HEK293T (cell line): Measurements from ENCODE around the gene TP53RK.

Experiments used
- CTCF ChIA-PET: fragments of 350-600 bp; formaldehyde crosslinking; extraction: SDS; loops from one replicate; lab custom pipeline; 2021; ENCODE audit warnings: antibody characterized with exemption, inconsistent platforms; lab: Yijun Ruan, JAX
- POLR2A ChIA-PET: fragments of 350-600 bp; formaldehyde crosslinking; extraction: SDS; loops from one replicate; lab custom pipeline; 2020; ENCODE audit warnings: antibody characterized with exemption, inconsistent platforms; lab: Yijun Ruan, JAX
- DNase-seq: peaks from one replicate; pipeline ENCODE4 v3.0.0; 2012; ENCODE audit warnings: mixed read lengths; ENCODE audit errors: extremely low spot score
- ARNT ChIP-seq: fragments of 450-650 bp; IDR thresholded peaks from 2 replicates; pipeline ENCODE4 v1.6.1; 2017; ENCODE audit warnings: mild to moderate bottlenecking
- BHLHE40 ChIP-seq: fragments of 450-650 bp; IDR thresholded peaks from 2 replicates; pipeline ENCODE4 v1.6.1; 2016; ENCODE audit warnings: mild to moderate bottlenecking, moderate library complexity, borderline replicate concordance
- CTBP1 ChIP-seq: fragments of 450-650 bp; IDR thresholded peaks from 2 replicates; pipeline ENCODE4 v1.6.1; 2016; ENCODE audit warnings: borderline replicate concordance
- ELF4 ChIP-seq: fragments of 450-650 bp; IDR thresholded peaks from 2 replicates; pipeline ENCODE4 v1.6.1; 2017; ENCODE audit warnings: antibody characterized with exemption
- FOXA1 ChIP-seq: fragments of 450-650 bp; IDR thresholded peaks from 2 replicates; pipeline ENCODE4 v1.6.1; 2016; ENCODE audit warnings: mild to moderate bottlenecking
- FOXK2 ChIP-seq: fragments of 450-650 bp; IDR thresholded peaks from 2 replicates; pipeline ENCODE4 v1.6.1; 2016; ENCODE audit warnings: mild to moderate bottlenecking
- FOXM1 ChIP-seq: fragments of 450-650 bp; IDR thresholded peaks from 2 replicates; pipeline ENCODE4 v1.6.1; 2017; ENCODE audit warnings: mild to moderate bottlenecking, borderline replicate concordance
- HDGF ChIP-seq: fragments of 450-650 bp; IDR thresholded peaks from 2 replicates; pipeline ENCODE4 v1.6.1; 2017; ENCODE audit warnings: antibody characterized with exemption, borderline replicate concordance
- L3MBTL2 ChIP-seq: fragments of 450-650 bp; conservative IDR thresholded peaks from 2 replicates; pipeline ENCODE4 v1.6.1; 2016; ENCODE audit warnings: mild to moderate bottlenecking
- LEF1 ChIP-seq: fragments of 450-650 bp; IDR thresholded peaks from 2 replicates; pipeline ENCODE4 v1.6.1; 2017; ENCODE audit warnings: mild to moderate bottlenecking, borderline replicate concordance
- NFRKB ChIP-seq: fragments of 450-650 bp; IDR thresholded peaks from 2 replicates; pipeline ENCODE4 v1.6.1; 2016; ENCODE audit warnings: mild to moderate bottlenecking, moderate library complexity
- SP1 ChIP-seq: fragments of 450-650 bp; IDR thresholded peaks from 2 replicates; pipeline ENCODE4 v1.6.1; 2017
- SUZ12 ChIP-seq: fragments of 450-650 bp; IDR thresholded peaks from 2 replicates; pipeline ENCODE4 v1.6.1; 2016; ENCODE audit warnings: mild to moderate bottlenecking
- TARDBP ChIP-seq: fragments of 450-650 bp; IDR thresholded peaks from 2 replicates; pipeline ENCODE4 v1.6.1; 2016
- ZNF384 ChIP-seq: fragments of 450-650 bp; IDR thresholded peaks from 2 replicates; pipeline ENCODE4 v1.6.1; 2016
- TF ChIP-seq, protein P1 (sequence below): fragments of 450-650 bp; IDR thresholded peaks from 2 replicates; pipeline ENCODE4 v1.6.1; 2016

Gene TP53RK

GRCh38 chr20:46700481-46700880 is 11.2 kb upstream of the TP53RK start:
- no peak for DNase-seq
- ChIA-PET POLR2A (interaction anchor here (1.6 kb wide), 1 partner anchor 11 kb away, joined by 4 read pairs; the partner anchor contains the start of gene TP53RK), CTCF (no interaction called here)
- TF ChIP-seq, protein P1, sequence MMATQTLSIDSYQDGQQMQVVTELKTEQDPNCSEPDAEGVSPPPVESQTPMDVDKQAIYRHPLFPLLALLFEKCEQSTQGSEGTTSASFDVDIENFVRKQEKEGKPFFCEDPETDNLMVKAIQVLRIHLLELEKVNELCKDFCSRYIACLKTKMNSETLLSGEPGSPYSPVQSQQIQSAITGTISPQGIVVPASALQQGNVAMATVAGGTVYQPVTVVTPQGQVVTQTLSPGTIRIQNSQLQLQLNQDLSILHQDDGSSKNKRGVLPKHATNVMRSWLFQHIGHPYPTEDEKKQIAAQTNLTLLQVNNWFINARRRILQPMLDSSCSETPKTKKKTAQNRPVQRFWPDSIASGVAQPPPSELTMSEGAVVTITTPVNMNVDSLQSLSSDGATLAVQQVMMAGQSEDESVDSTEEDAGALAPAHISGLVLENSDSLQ: no peak
- no peak for TF ChIP-seq SP1
- no peak for TF ChIP-seq TARDBP
- no peak for TF ChIP-seq BHLHE40
- no peak for TF ChIP-seq HDGF
- TF ChIP-seq ELF4: no peak
- TF ChIP-seq L3MBTL2: no peak
- TF ChIP-seq FOXM1: no peak
- no peak for TF ChIP-seq NFRKB

GRCh38 chr20:46699651-46700359 is 10.6 kb upstream of the TP53RK start:
- no peak for DNase-seq
- TF ChIP-seq, protein P1: no peak
- TF ChIP-seq FOXA1: no peak
- no peak for TF ChIP-seq TARDBP
- no peak for TF ChIP-seq ARNT
- TF ChIP-seq FOXK2: no peak
- TF ChIP-seq SP1: no peak
- TF ChIP-seq NFRKB: no peak
- no peak for TF ChIP-seq LEF1
- TF ChIP-seq SUZ12: no peak
- no peak for TF ChIP-seq FOXM1
- TF ChIP-seq ZNF384: no peak
- TF ChIP-seq L3MBTL2: no peak
- no peak for TF ChIP-seq CTBP1
- TF ChIP-seq ELF4: no peak
- TF ChIP-seq BHLHE40: no peak
- POLR2A ChIA-PET: no interaction called here
- CTCF ChIA-PET: no interaction called here

DNA sequence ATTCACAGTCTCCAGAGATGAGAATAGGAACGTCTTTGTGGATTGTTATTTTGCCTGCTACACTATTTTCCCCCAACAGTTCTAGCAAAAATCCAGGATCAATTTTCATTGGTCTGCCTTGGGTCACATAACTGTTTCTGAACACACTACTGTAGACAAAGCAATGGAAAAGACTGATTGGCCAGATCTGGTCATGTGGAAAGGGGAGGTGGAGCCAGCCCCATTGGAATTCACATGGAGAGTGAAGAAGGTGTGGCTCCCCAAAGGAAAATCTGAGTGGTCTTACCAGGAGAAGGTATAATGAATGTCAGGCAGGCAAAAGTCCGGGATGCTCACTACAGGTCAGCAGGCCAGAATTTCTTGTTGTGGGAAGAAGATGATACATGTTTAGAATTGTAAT is 9.5 kb upstream of the TP53RK start:
- TF ChIP-seq ZNF384 (no peak), LEF1 (no peak), ELF4 (no peak), SUZ12 (no peak), L3MBTL2 (no peak), FOXM1 (no peak), FOXK2 (no peak), TARDBP (no peak), ARNT (no peak), BHLHE40 (no peak), CTBP1 (no peak), FOXA1 (no peak), SP1 (no peak), HDGF (no peak), NFRKB (no peak)
- TF ChIP-seq, protein P1: no peak
- ChIA-PET POLR2A (no interaction called here), CTCF (no interaction called here)
- DNase-seq: no peak

DNA sequence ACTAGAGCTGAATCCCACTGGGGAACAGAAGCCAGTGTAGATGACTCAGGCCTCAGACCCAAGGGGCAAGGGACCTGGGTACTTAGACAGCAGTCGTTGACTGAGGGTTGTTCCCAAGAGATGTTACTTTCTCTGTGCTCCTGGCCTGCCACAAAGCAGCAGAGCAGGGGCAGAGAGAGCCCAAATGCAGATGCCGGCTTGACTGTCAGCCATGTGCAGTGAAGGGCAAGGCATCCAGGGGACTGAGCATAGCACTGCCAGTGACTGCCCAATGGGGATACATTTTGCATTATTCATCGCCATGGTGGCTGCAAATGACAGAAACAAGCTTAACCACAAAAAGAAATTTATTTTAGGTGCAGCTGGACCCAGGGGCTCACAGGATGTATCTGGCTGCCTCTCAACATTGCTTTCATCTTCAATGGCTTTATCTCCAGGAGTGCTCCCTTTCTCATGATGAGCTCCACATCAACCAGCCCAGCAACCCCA is 7.6 kb upstream of the TP53RK start:
- TF ChIP-seq CTBP1 (no peak), LEF1 (no peak), TARDBP (no peak), FOXM1 (no peak), ZNF384 (no peak), FOXK2 (no peak), HDGF (no peak)
- DNase-seq: no peak
- ChIA-PET CTCF (interaction anchor here (0.7 kb wide), 1 partner anchor 388 kb away, joined by 4 read pairs; no protein-coding TSS in a partner anchor), POLR2A (no interaction called here)

GRCh38 chr20:46695892-46696291 is 6.6 kb upstream of the TP53RK start:
- DNase-seq: no peak
- TF ChIP-seq BHLHE40 (no peak), ZNF384 (no peak), TARDBP (no peak), ARNT (no peak), NFRKB (no peak), L3MBTL2 (no peak), FOXK2 (no peak), FOXM1 (no peak), LEF1 (no peak), SP1 (no peak), SUZ12 (no peak), ELF4 (no peak), FOXA1 (no peak)
- TF ChIP-seq, protein P1: no peak
- CTCF ChIA-PET: no interaction called here
- POLR2A ChIA-PET: no interaction called here
